ENCODE results near the gene FAM222B. TPM values are rescaled to one million over a fixed set of nuclear protein-coding genes. Genes with fewer than 3 reads are reported as not detected.

Gene FAM222B
- total and polyA plus RNA-seq, 9 of the 15 experiments (the other 6 are each of a cell fraction or from before 2014, with no cell fraction given) = 4.0 to 34.6 (median 7.5) TPM

- TF ChIP-seq PKNOX1 (IDR thresholded peaks at IDR 0.05) = peak; percentile 45; the same call in 1 of the 2 replicates
- TF ChIP-seq RAD21 (CRISPR knock-in tag; conservative IDR thresholded peaks at IDR 0.05 in 1 of 2, IDR thresholded peaks at IDR 0.05 in 1 of 2) = peak; percentile 58 to 91
- TF ChIP-seq MAZ (CRISPR knock-in tag; conservative IDR thresholded peaks at IDR 0.05 in 1 of 2, IDR thresholded peaks at IDR 0.05 in 1 of 2) = 0 out of 4 replicates have a peak, but pooled peaks of 1 of the 2 experiments have one; percentile 17
- TF ChIP-seq ZNF384 (IDR thresholded peaks at IDR 0.05; ENCODE audit: low read depth, low read length) = peak; percentile 62
- no peak for TF ChIP-seq DEAF1 (CRISPR knock-in tag; IDR thresholded peaks at IDR 0.05)
- TF ChIP-seq BCL6 (CRISPR knock-in tag; IDR thresholded peaks at IDR 0.05) = no peak
- TF ChIP-seq CBX8 (IDR thresholded peaks at IDR 0.05; ENCODE audit: borderline replicate concordance, extremely low read depth, low read depth, low read length, poor library complexity, severe bottlenecking) = no peak
- no peak for TF ChIP-seq NCOA4 (IDR thresholded peaks at IDR 0.05; ENCODE audit: partially characterized antibody)
- TF ChIP-seq THRA (IDR thresholded peaks at IDR 0.05) = no peak
- TF ChIP-seq CC2D1A (IDR thresholded peaks at IDR 0.05) = peak; percentile 79
- peak; percentile 42; the same call in 1 of the 2 replicates for TF ChIP-seq STAG1 (CRISPR knock-in tag; IDR thresholded peaks at IDR 0.05; ENCODE audit: borderline replicate concordance)
- no peak for TF ChIP-seq HIVEP1 (CRISPR knock-in tag; IDR thresholded peaks at IDR 0.05)
- TF ChIP-seq ZBTB17 (CRISPR knock-in tag; IDR thresholded peaks at IDR 0.05) = no peak
- TF ChIP-seq HDGF (IDR thresholded peaks at IDR 0.05) = peak; percentile 60; the same call in 1 of the 2 replicates
- no peak for TF ChIP-seq PCBP2 (IDR thresholded peaks at IDR 0.05; ENCODE audit: low read depth, low read length, poor library complexity, severe bottlenecking)
- TF ChIP-seq MLX (CRISPR knock-in tag; conservative IDR thresholded peaks at IDR 0.05) = no peak
- no peak for TF ChIP-seq TGIF2 (CRISPR knock-in tag; IDR thresholded peaks at IDR 0.05)
- no peak for TF ChIP-seq TCF7 (IDR thresholded peaks at IDR 0.05; ENCODE audit: borderline replicate concordance)
- TF ChIP-seq CHD4 (IDR thresholded peaks at IDR 0.05; ENCODE audit: insufficient read depth, insufficient replicate concordance, low read depth, low read length, poor library complexity, severe bottlenecking) = no peak
- TF ChIP-seq CTBP1 (IDR thresholded peaks at IDR 0.05; ENCODE audit: borderline replicate concordance) = peak; percentile 69; the same call in 1 of the 2 replicates
- TF ChIP-seq RCOR1 (IDR thresholded peaks at IDR 0.05; ENCODE audit: borderline replicate concordance in 1 of 2, low read depth in 2 of 2, low read length in 2 of 2) = 0 out of 4 replicates have a peak, but pooled peaks of 1 of the 2 experiments have one; percentile 50
- peak; percentile 41; the same call in 1 of the 2 replicates for TF ChIP-seq ZC3H4 (CRISPR knock-in tag; IDR thresholded peaks at IDR 0.05; ENCODE audit: borderline replicate concordance)
- peak; percentile 82 to 99; a peak in 3 of 4 replicates for TF ChIP-seq TEAD1 (CRISPR knock-in tag; IDR thresholded peaks at IDR 0.05)
- no peak for TF ChIP-seq ZNF445 (CRISPR knock-in tag; IDR thresholded peaks at IDR 0.05; ENCODE audit: low read depth)
These were observed 36.4 kb upstream of the FAM222B start (continued) for GRCh38 chr17:28878981-28879380.

Measured in K562 (cell line).